T-cell (primary cell): ENCODE measurements around the gene MYO18B. TPM values are rescaled to one million over a fixed set of nuclear protein-coding genes. Genes with fewer than 3 reads are reported as not detected.
A peak's percentile ranks its signal among the peaks of the same experiment; 100 is the strongest.

Experiments used
- ATAC-seq, 4 experiments: fragments of 200-7000 bp in 3 of 4; fragments of 150-1000 bp in 1 of 4; cut with Tn5 transposase; replicated peaks in 1 of 4; 1 replicate in 3 of 4; 2 replicates in 1 of 4; pipeline ENCODE4 v1.10.0; 2021; ENCODE audit warnings: moderate library complexity in 3 of 4, mild to moderate bottlenecking in 2 of 4, moderate number of reproducible peaks in 1 of 4
- CTCF ChIA-PET, 2 donors: fragments of 300-600 bp; sonication (Branson Sonifier 250); formaldehyde crosslinking; loops; one replicate each; lab custom pipeline; 2022; ENCODE audit warnings: antibody characterized with exemption in 2 of 2; lab: Charles Lee
- POLR2A ChIA-PET, 2 donors: fragments of 300-600 bp; sonication (Branson Sonifier 250); formaldehyde crosslinking; loops; one replicate each; lab custom pipeline; 2022; ENCODE audit warnings: antibody characterized with exemption in 2 of 2; lab: Charles Lee
- DNase-seq, 35 experiments: peaks; one replicate each; pipeline versions ENCODE4 v3.0.0 to v3.0.0-alpha.2; 2013 to 2023
- H3K27ac ChIP-seq: one replicate; pipeline ENCODE4 v1.5.1; 2013; ENCODE audit warnings: low read length
- H3K27me3 ChIP-seq, 2 experiments: replicated peaks in 1 of 2; 1 replicate in 1 of 2; 2 replicates in 1 of 2; pipeline versions ENCODE4 v1.6.1 to v1.7.0; 2013; ENCODE audit warnings: low read length in 1 of 2, mixed read lengths in 1 of 2; ENCODE audit not compliant: control insufficient read depth in 2 of 2, insufficient read depth in 2 of 2; ENCODE audit errors: extremely low read depth in 1 of 2
- H3K36me3 ChIP-seq, 2 donors: 1 replicate in 1 of 2; 2 replicates in 1 of 2; pipeline versions ENCODE4 v1.6.1 to v1.7.0; 2013; ENCODE audit warnings: low read length in 1 of 2; ENCODE audit not compliant: control insufficient read depth in 2 of 2, insufficient read depth in 1 of 2; ENCODE audit errors: extremely low read depth in 1 of 2
- H3K4me1 ChIP-seq, 2 experiments: 1 replicate in 1 of 2; 2 replicates in 1 of 2; pipeline versions ENCODE4 v1.6.1 to v1.7.0; 2013; ENCODE audit warnings: low read length in 2 of 2, mixed read lengths in 1 of 2; ENCODE audit not compliant: insufficient read depth in 2 of 2, control insufficient read depth in 1 of 2; ENCODE audit errors: extremely low read depth in 1 of 2
- H3K4me3 ChIP-seq, 2 donors: 1 replicate in 1 of 2; 2 replicates in 1 of 2; pipeline versions ENCODE4 v1.5.1 to v1.7.0; 2013; ENCODE audit warnings: mild to moderate bottlenecking in 2 of 2, low read length in 1 of 2, moderate library complexity in 1 of 2; ENCODE audit not compliant: control insufficient read depth in 1 of 2; ENCODE audit errors: extremely low read depth in 1 of 2
- H3K9me3 ChIP-seq: 2 replicates; pipeline ENCODE4 v1.7.0; 2013
- H3K27ac Mint-ChIP-seq, 2 donors: one replicate each; pipeline ENCODE4 v1.8.0; 2020 to 2021; ENCODE audit warnings: mild to moderate bottlenecking in 2 of 2, mixed read lengths in 2 of 2
- H3K27me3 Mint-ChIP-seq, 2 donors: one replicate each; pipeline ENCODE4 v1.8.0; 2021 to 2022; ENCODE audit warnings: mixed read lengths in 2 of 2
- H3K36me3 Mint-ChIP-seq: one replicate; pipeline ENCODE4 v1.8.0; 2021; ENCODE audit warnings: mixed read lengths
- H3K4me1 Mint-ChIP-seq, 3 donors: one replicate each; pipeline ENCODE4 v1.8.0; 2020 to 2022; ENCODE audit warnings: mixed read lengths in 3 of 3, mild to moderate bottlenecking in 1 of 3
- H3K4me3 Mint-ChIP-seq, 3 donors: one replicate each; pipeline ENCODE4 v1.8.0; 2020 to 2022; ENCODE audit warnings: mild to moderate bottlenecking in 3 of 3, mixed read lengths in 3 of 3, moderate library complexity in 3 of 3
- H3K9me3 Mint-ChIP-seq, 3 donors: one replicate each; pipeline ENCODE4 v1.8.0; 2020 to 2022; ENCODE audit warnings: mixed read lengths in 3 of 3
- WGBS: methylation state at CpG from one replicate; pipeline ENCODE4 v1.1.5; 2013; ENCODE audit warnings: missing lambda C conversion rate; ENCODE audit not compliant: insufficient coverage; 5-methylcytosine and 5-hydroxymethylcytosine counted together
- total RNA-seq, 35 experiments: library from RNA in 6 of 35; stranded (reverse) in 6 of 35; fragments of 120-200 nt in 1 of 35; gene quantifications; one replicate each; pipeline versions ENCODE4 v1.2.1 to v1.2.4 and lab custom pipeline; 2013 to 2026

MYO18B gene
- total RNA-seq, 5 donors from 2014 or later (not counting 1 experiment from before 2014, with no cell fraction given), result 0.18 to 0.70 (median 0.26) TPM; not detected in 1

- Histone ChIP-seq H3K36me3 (peaks cover 0 to 2% of the 10 kb centered on the region in 2 donors), H3K27ac (no peak overlapping the region), H3K9me3 (no peaks in the 10 kb centered on the region), H3K27me3 (peaks cover 0 to 9% of the 10 kb centered on the region in 2 experiments), H3K4me3 (no peak overlapping the region), H3K4me1 (peaks cover 0 to 37% of the 10 kb centered on the region in 2 experiments)
- ATAC-seq (peak in 2 of 4 experiments; percentile 58 to 68), DNase-seq (peak in 1 of 35 experiments; percentile 4)
- Mint-ChIP-seq H3K36me3 (no peaks in the 10 kb centered on the region), H3K27me3 (peaks cover 2 to 9% of the 10 kb centered on the region in 2 donors), H3K9me3 (peaks cover 8 to 22% (median 13%) of the 10 kb centered on the region in 3 donors), H3K4me3 (peak overlapping the region in 1 of 3 donors; percentile 74), H3K27ac (no peak overlapping the region), H3K4me1 (peaks cover 8 to 25% (median 15%) of the 10 kb centered on the region in 3 donors)
- POLR2A ChIA-PET, result no interaction called here
- CTCF ChIA-PET, result no interaction called here
- WGBS, result 12% methylated on average over 5 of the region's 8 CpGs
Observed at GRCh38 chr22:25966448-25966913, 224.5 kb downstream of the MYO18B start.

GRCh38 chr22:25969286-25969685 is 227.3 kb downstream of the MYO18B start:
- H3K27me3 Mint-ChIP-seq, result peaks cover 8 to 10% of the 10 kb centered on the region in 2 donors
- POLR2A ChIA-PET, result no interaction called here

GRCh38 chr22:25969901-25970300 is 227.9 kb downstream of the MYO18B start:
- Histone ChIP-seq H3K36me3 (no peaks in the 10 kb centered on the region), H3K4me3 (no peak overlapping the region), H3K27me3 (peaks cover 0 to 9% of the 10 kb centered on the region in 2 experiments), H3K9me3 (no peaks in the 10 kb centered on the region), H3K4me1 (peaks cover 0 to 32% of the 10 kb centered on the region in 2 experiments), H3K27ac (no peak overlapping the region)
- H3K27me3 Mint-ChIP-seq, result peaks cover 6 to 13% of the 10 kb centered on the region in 2 donors
- H3K9me3 Mint-ChIP-seq, result peaks cover 0 to 7% (median 0%) of the 10 kb centered on the region in 3 donors
- no peaks in the 10 kb centered on the region for H3K36me3 Mint-ChIP-seq
- DNase-seq (no peak), ATAC-seq (no peak)
- CTCF ChIA-PET, result no interaction called here
- H3K27ac Mint-ChIP-seq, result no peak overlapping the region
- POLR2A ChIA-PET, result no interaction called here
- peaks cover 8 to 25% (median 15%) of the 10 kb centered on the region in 3 donors for H3K4me1 Mint-ChIP-seq
- 60% methylated on average over 1 of the region's 2 CpGs for WGBS
- H3K4me3 Mint-ChIP-seq, result no peak overlapping the region

More at GRCh38 chr22:25969286-25969685, 227.3 kb downstream of the MYO18B start:
- H3K4me3 Mint-ChIP-seq, result no peak overlapping the region
- H3K36me3 ChIP-seq, result peaks cover 0 to 2% of the 10 kb centered on the region in 2 donors
- CTCF ChIA-PET, result no interaction called here
- DNase-seq, result no peak
- no peak overlapping the region for H3K27ac Mint-ChIP-seq
- no peak overlapping the region for H3K4me3 ChIP-seq
- peaks cover 8 to 25% (median 15%) of the 10 kb centered on the region in 3 donors for H3K4me1 Mint-ChIP-seq
- H3K27me3 ChIP-seq, result peaks cover 0 to 9% of the 10 kb centered on the region in 2 experiments
- H3K27ac ChIP-seq, result no peak overlapping the region
- H3K9me3 Mint-ChIP-seq, result peaks cover 0 to 7% (median 0%) of the 10 kb centered on the region in 3 donors
- H3K4me1 ChIP-seq, result peaks cover 0 to 32% of the 10 kb centered on the region in 2 experiments
- ATAC-seq, result no peak
- no peaks in the 10 kb centered on the region for H3K9me3 ChIP-seq
- no peaks in the 10 kb centered on the region for H3K36me3 Mint-ChIP-seq

- ATAC-seq, result no peak
- Mint-ChIP-seq H3K9me3 (peaks cover 0 to 7% (median 0%) of the 10 kb centered on the region in 3 donors), H3K4me3 (no peak overlapping the region), H3K4me1 (peaks cover 8 to 25% (median 15%) of the 10 kb centered on the region in 3 donors), H3K27me3 (peaks cover 6 to 13% of the 10 kb centered on the region in 2 donors), H3K36me3 (no peaks in the 10 kb centered on the region), H3K27ac (no peak overlapping the region)
- Histone ChIP-seq H3K4me1 (peaks cover 0 to 32% of the 10 kb centered on the region in 2 experiments), H3K36me3 (no peaks in the 10 kb centered on the region), H3K27me3 (peaks cover 0 to 8% of the 10 kb centered on the region in 2 experiments), H3K4me3 (no peak overlapping the region), H3K27ac (no peak overlapping the region), H3K9me3 (no peaks in the 10 kb centered on the region)
- WGBS, result 52% methylated on average over 6 of the region's 6 CpGs
- POLR2A ChIA-PET, result no interaction called here
- CTCF ChIA-PET, result no interaction called here
- no peak for DNase-seq
Observed at GRCh38 chr22:25970374-25970911, 228.5 kb downstream of the MYO18B start.

GRCh38 chr22:25970999-25971811 is 229.2 kb downstream of the MYO18B start:
- POLR2A ChIA-PET, result no interaction called here
- Mint-ChIP-seq H3K27ac (no peak overlapping the region), H3K27me3 (peaks cover 6 to 13% of the 10 kb centered on the region in 2 donors), H3K4me1 (peaks cover 8 to 19% (median 11%) of the 10 kb centered on the region in 3 donors), H3K9me3 (peaks cover 0 to 7% (median 0%) of the 10 kb centered on the region in 3 donors), H3K36me3 (no peaks in the 10 kb centered on the region), H3K4me3 (no peak overlapping the region)
- CTCF ChIA-PET, result no interaction called here
- ATAC-seq (no peak), DNase-seq (no peak)
- 64% methylated on average over 3 of the region's 9 CpGs for WGBS
- no peaks in the 10 kb centered on the region for H3K36me3 ChIP-seq
- no peak overlapping the region for H3K27ac ChIP-seq
- H3K4me1 ChIP-seq, result peaks cover 0 to 25% of the 10 kb centered on the region in 2 experiments
- no peaks in the 10 kb centered on the region for H3K9me3 ChIP-seq
- peaks cover 0 to 8% of the 10 kb centered on the region in 2 experiments for H3K27me3 ChIP-seq
- H3K4me3 ChIP-seq, result no peak overlapping the region

GRCh38 chr22:25972397-25972796 is 230.4 kb downstream of the MYO18B start:
- H3K27ac ChIP-seq, result no peak overlapping the region
- Mint-ChIP-seq H3K4me1 (peaks cover 0 to 7% (median 1%) of the 10 kb centered on the region in 3 donors), H3K4me3 (no peak overlapping the region), H3K36me3 (no peaks in the 10 kb centered on the region), H3K9me3 (peaks cover 0 to 7% (median 0%) of the 10 kb centered on the region in 3 donors), H3K27ac (no peak overlapping the region), H3K27me3 (peaks cover 2 to 13% of the 10 kb centered on the region in 2 donors)
- H3K9me3 ChIP-seq, result no peaks in the 10 kb centered on the region
- H3K36me3 ChIP-seq, result no peaks in the 10 kb centered on the region
- no peak overlapping the region for H3K4me3 ChIP-seq
- DNase-seq (no peak), ATAC-seq (no peak)
- H3K27me3 ChIP-seq, result peaks cover 0 to 8% of the 10 kb centered on the region in 2 experiments
- CTCF ChIA-PET, result no interaction called here
- peaks cover 0 to 17% of the 10 kb centered on the region in 2 experiments for H3K4me1 ChIP-seq
- 44% methylated on average over 2 of the region's 9 CpGs for WGBS
- POLR2A ChIA-PET, result no interaction called here
